ENCODE measurements around the gene CADM1. TPM values are rescaled to one million over a fixed set of nuclear protein-coding genes. Genes with fewer than 3 reads are reported as not detected.

The CADM1 gene
- total RNA-seq, 2 experiments from 2014 or later, result 1.2 to 1.8 TPM

GRCh38 chr11:115134926-115135325, 369.3 kb downstream of the CADM1 start:
- ATAC-seq (ENCODE audit: low read depth) (no peak), DNase-seq (no peak)
- Mint-ChIP-seq H3K27me3 (no peaks in the 10 kb centered on the region), H3K36me3 (no peaks in the 10 kb centered on the region), H3K4me3 (no peak overlapping the region), H3K27ac (no peak overlapping the region), H3K4me1 (peaks cover 1% of the 10 kb centered on the region), H3K9me3 (no peaks in the 10 kb centered on the region)
- POLR2A ChIA-PET, result no interaction called here

- Mint-ChIP-seq H3K9me3 (no peaks in the 10 kb centered on the region), H3K4me3 (no peak overlapping the region), H3K27me3 (no peaks in the 10 kb centered on the region), H3K27ac (no peak overlapping the region), H3K36me3 (no peaks in the 10 kb centered on the region), H3K4me1 (peaks cover 1% of the 10 kb centered on the region)
- DNase-seq, result no peak
- no peak for ATAC-seq (ENCODE audit: low read depth)
- POLR2A ChIA-PET, result no interaction called here
These were observed 370.6 kb downstream of the CADM1 start for GRCh38 chr11:115133475-115134209.

GRCh38 chr11:115132436-115133228, 371.6 kb downstream of the CADM1 start:
- Mint-ChIP-seq H3K36me3 (no peaks in the 10 kb centered on the region), H3K4me1 (peaks cover 1% of the 10 kb centered on the region), H3K27ac (no peak overlapping the region), H3K9me3 (no peaks in the 10 kb centered on the region), H3K4me3 (no peak overlapping the region), H3K27me3 (no peaks in the 10 kb centered on the region)
- POLR2A ChIA-PET, result no interaction called here
- DNase-seq (no peak), ATAC-seq (ENCODE audit: low read depth) (no peak)

- H3K4me1 Mint-ChIP-seq, result peaks cover 1% of the 10 kb centered on the region
- no peak overlapping the region for H3K27ac Mint-ChIP-seq
- no peaks in the 10 kb centered on the region for H3K27me3 Mint-ChIP-seq
- H3K4me3 Mint-ChIP-seq, result no peak overlapping the region
- DNase-seq (no peak), ATAC-seq (ENCODE audit: low read depth) (no peak)
- POLR2A ChIA-PET, result no interaction called here
- no peaks in the 10 kb centered on the region for H3K36me3 Mint-ChIP-seq
- no peaks in the 10 kb centered on the region for H3K9me3 Mint-ChIP-seq
These were observed 374.5 kb downstream of the CADM1 start for GRCh38 chr11:115129473-115130289.

GRCh38 chr11:115128226-115128625, 376.0 kb downstream of the CADM1 start:
- H3K4me1 Mint-ChIP-seq, result no peaks in the 10 kb centered on the region
- H3K9me3 Mint-ChIP-seq, result no peaks in the 10 kb centered on the region
- H3K27ac Mint-ChIP-seq, result no peak overlapping the region
- DNase-seq (no peak), ATAC-seq (ENCODE audit: low read depth) (no peak)
- POLR2A ChIA-PET, result no interaction called here
- H3K4me3 Mint-ChIP-seq, result no peak overlapping the region
- H3K27me3 Mint-ChIP-seq, result no peaks in the 10 kb centered on the region
- no peaks in the 10 kb centered on the region for H3K36me3 Mint-ChIP-seq

- POLR2A ChIA-PET, result no interaction called here
- no peaks in the 10 kb centered on the region for H3K4me1 Mint-ChIP-seq
- DNase-seq (no peak), ATAC-seq (ENCODE audit: low read depth) (no peak)
- no peak overlapping the region for H3K4me3 Mint-ChIP-seq
- H3K27me3 Mint-ChIP-seq, result no peaks in the 10 kb centered on the region
- no peaks in the 10 kb centered on the region for H3K36me3 Mint-ChIP-seq
- no peak overlapping the region for H3K27ac Mint-ChIP-seq
- H3K9me3 Mint-ChIP-seq, result no peaks in the 10 kb centered on the region
These were observed 376.4 kb downstream of the CADM1 start for GRCh38 chr11:115127790-115128189.

- H3K4me1 Mint-ChIP-seq, result no peaks in the 10 kb centered on the region
- H3K9me3 Mint-ChIP-seq, result no peaks in the 10 kb centered on the region
- no peak overlapping the region for H3K27ac Mint-ChIP-seq
- DNase-seq (no peak), ATAC-seq (ENCODE audit: low read depth) (no peak)
- POLR2A ChIA-PET, result no interaction called here
- H3K4me3 Mint-ChIP-seq, result no peak overlapping the region
- H3K27me3 Mint-ChIP-seq, result no peaks in the 10 kb centered on the region
- H3K36me3 Mint-ChIP-seq, result no peaks in the 10 kb centered on the region
These were observed 377.6 kb downstream of the CADM1 start for GRCh38 chr11:115126515-115127208.

GRCh38 chr11:115126092-115126491, 378.1 kb downstream of the CADM1 start:
- Mint-ChIP-seq H3K27me3 (no peaks in the 10 kb centered on the region), H3K4me3 (no peak overlapping the region), H3K36me3 (no peaks in the 10 kb centered on the region), H3K9me3 (no peaks in the 10 kb centered on the region), H3K4me1 (no peaks in the 10 kb centered on the region), H3K27ac (no peak overlapping the region)
- POLR2A ChIA-PET, result no interaction called here
- DNase-seq, result no peak
- ATAC-seq (ENCODE audit: low read depth), result no peak

- no peak overlapping the region for H3K27ac Mint-ChIP-seq
- H3K27me3 Mint-ChIP-seq, result peaks cover 1% of the 10 kb centered on the region
- no peaks in the 10 kb centered on the region for H3K36me3 Mint-ChIP-seq
- H3K4me3 Mint-ChIP-seq, result no peak overlapping the region
- POLR2A ChIA-PET, result no interaction called here
- H3K4me1 Mint-ChIP-seq, result no peaks in the 10 kb centered on the region
- no peak for DNase-seq
- no peak for ATAC-seq (ENCODE audit: low read depth)
- H3K9me3 Mint-ChIP-seq, result no peaks in the 10 kb centered on the region
These were observed 379.4 kb downstream of the CADM1 start for GRCh38 chr11:115124786-115125185.

GRCh38 chr11:115123641-115124040, 380.6 kb downstream of the CADM1 start:
- no peak for ATAC-seq (ENCODE audit: low read depth)
- POLR2A ChIA-PET, result no interaction called here
- Mint-ChIP-seq H3K27me3 (peaks cover 2% of the 10 kb centered on the region), H3K4me3 (no peak overlapping the region), H3K9me3 (no peaks in the 10 kb centered on the region), H3K4me1 (no peaks in the 10 kb centered on the region), H3K27ac (no peak overlapping the region), H3K36me3 (no peaks in the 10 kb centered on the region)
- no peak for DNase-seq

- Mint-ChIP-seq H3K4me1 (no peaks in the 10 kb centered on the region), H3K9me3 (no peaks in the 10 kb centered on the region), H3K27ac (no peak overlapping the region), H3K4me3 (no peak overlapping the region), H3K27me3 (peaks cover 2% of the 10 kb centered on the region), H3K36me3 (no peaks in the 10 kb centered on the region)
- DNase-seq (no peak), ATAC-seq (ENCODE audit: low read depth) (no peak)
- POLR2A ChIA-PET, result no interaction called here
These were observed 381.9 kb downstream of the CADM1 start for GRCh38 chr11:115122274-115122673.
